SHP77 treated with DMSO at 0.1 percent for 48 hours (cell line): ENCODE results near the gene BCL11B.
"Not testable (repeated sequence)": the region's sequence is repeated elsewhere in the genome, so short reads cannot be mapped to it uniquely, and the experiment has no call there.

Source experiments
- DNase-seq: peaks from one replicate; lab custom pipeline; 2025; lab: John Stamatoyannopoulos, UW

The BCL11B gene

DNA sequence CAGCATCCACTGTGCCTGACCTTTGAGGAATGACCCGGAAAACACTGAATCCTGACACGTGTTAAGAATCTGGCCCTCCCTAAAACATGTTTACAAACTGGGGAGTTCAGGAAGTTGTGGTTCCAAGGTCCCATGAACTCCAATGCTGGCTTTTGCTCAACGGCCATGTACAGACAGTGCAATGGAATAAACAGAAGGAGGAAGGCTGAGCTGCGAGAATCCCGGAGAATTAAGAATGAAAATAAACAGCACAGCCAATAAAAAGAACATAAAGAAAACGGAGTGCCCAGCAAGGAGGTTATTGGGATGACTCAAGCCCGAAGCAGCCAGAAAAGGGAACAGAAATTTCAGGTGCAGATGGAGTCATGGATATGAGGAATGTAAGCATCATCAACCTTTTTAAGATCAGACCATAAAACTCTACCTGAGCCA, 32.3 kb downstream of the BCL11B start:
- no peak for DNase-seq

DNA sequence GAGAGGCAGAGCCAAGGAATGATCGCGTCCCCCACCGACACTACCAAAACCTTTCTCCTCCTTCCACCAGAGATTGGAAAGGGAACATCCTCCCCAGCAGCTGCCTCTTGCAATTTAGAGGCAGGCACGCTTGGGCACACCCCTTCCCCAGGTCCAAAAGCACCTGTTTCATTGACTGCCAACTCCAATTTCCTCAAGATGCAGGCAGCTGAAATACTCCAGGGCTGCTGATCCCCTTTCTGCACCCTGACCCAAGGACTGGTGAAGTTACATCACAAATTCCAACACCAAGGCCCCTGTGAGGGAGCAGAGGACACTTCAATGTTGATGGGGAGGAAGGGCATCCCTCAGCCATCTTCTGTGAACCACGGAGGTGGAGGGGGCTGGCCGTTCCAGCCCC, 33.8 kb downstream of the BCL11B start:
- no peak for DNase-seq

DNA sequence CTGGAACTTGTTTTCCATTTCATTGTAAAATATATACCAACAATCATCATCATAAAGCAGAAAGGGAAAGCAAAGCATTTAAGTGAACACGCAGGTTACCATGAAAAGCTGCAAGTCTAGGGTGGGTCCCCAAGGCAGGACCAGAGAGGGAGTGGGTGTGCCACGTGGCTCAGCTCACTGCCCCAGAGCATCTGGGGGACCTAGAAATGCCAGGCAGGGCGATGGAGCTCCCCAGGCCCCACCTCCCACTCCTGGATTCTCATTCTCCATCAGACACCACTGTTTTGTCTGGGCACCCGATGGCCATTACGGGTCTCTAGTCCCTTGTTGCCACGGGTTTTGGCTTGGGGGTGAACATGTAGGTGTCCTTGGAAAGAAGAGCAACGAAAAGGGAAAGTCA, 34.7 kb downstream of the BCL11B start:
- no peak for DNase-seq

DNA sequence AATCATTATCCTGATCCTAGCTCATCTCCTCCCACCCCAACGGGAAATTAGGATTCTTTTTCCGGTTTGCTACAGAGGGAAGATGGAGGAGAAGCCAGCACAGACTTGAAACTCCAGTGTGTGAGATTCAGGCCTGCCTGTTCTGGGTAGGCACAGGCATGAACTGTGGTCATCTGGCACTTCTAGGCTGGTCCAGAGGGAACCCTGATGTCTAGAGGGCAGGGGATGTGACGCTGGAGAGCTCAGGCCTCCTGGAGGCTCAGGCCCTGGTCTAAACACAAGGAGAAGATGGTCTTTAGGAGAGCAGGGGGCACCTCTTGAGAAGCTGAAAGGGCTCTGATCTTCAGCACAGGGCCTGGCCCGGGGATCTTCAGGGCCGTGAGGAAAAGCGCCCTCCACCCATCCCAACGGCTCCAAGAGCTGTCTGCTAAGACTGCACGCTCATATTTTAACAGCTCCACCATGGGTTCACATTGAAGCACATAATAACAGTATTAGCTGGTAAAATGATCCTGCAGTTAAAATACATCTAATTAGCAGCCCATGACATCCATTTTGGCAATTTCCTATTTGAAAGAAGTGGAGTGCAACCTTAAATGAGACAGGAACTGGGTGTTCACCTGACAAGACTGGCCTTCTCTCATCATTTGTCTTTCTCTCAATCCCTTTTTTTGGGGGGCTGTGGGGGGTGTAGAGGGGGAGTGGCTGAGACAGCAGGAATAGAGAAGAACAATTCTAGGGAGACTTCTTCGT, 35.4 kb downstream of the BCL11B start:
- no peak for DNase-seq

DNA sequence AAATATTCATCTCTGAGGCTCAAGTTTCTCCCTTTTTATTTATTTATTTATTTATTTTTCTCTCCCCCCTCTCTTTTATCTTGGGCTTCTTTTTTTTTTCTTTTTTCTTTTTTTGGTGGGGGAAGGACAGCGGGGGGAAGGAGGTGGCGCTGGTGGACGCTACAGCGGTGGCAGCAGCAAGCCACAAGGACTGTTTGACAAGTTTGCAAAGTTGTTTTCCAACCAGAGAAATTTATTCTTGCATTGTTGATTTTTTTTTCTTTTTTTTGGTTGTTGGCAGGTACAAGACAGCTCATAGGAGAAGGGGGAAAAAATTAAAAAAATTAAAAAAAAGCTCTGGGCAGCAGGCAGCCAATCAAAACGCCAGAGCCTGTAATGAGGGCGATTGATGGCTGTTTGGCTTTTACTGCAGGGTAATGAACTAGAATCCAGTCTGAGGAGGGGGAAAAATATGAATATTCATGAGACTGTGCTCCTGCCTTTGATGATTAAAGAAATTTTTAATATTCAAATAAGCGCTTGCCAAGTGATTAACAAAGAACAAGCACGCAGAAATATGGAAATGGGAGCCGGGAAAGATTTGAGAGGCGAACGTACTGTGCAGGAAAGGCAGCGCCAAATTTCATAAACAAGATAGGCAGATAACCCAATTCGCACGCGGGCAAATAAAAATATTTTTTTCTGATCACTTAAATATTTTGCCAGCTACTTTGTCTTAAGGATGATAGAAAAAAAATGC, 36.2 kb downstream of the BCL11B start:
- no peak for DNase-seq

DNA sequence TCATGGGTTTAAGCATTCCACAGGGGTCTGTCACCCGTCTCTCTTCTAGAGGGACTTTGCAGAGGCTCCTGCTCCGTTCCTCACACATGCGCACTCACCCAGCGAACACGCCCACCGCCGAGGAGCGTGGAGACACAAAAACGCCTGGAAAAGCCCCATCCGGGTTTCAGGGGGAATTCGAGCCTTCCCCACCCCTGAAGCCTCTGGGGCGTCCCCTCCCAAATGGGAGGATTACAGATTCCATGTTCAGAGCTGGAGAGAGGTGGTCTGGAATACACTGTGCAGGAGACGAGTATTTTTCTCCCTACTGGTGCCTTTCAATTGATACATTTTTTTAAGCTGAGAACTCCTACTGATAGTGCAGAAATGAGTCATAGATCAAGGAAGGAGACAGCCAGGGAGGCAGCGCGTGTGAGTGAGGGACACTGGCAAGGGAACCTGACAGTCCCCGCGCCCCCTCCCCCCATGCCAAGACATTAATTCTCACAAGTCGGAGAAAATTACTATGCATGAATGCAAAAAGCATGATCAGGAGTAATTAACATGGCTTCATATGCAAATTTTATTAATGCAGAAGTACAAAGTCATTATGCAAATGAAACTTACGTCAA, 36.9 kb downstream of the BCL11B start:
- DNase-seq: no peak

DNA sequence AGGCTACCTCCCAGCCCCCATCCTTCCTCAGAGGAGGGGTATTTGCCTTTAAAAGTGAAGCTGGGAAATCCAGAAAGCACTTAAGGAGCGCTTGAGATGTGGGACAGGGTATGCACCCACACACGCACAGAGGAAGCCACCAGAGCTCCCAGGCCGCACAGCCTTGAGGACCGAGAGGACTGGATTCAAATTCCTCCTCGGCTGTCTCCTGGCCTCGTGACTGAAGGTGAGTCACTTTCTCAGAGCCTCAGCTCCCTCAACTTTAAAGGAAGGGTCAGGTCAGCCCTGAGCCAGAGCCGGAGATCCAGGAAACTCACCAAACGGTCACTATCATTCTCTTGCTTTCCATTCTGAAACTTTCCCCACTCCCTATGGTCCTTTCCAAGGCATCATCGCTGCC, 37.6 kb downstream of the BCL11B start:
- no peak for DNase-seq

DNA sequence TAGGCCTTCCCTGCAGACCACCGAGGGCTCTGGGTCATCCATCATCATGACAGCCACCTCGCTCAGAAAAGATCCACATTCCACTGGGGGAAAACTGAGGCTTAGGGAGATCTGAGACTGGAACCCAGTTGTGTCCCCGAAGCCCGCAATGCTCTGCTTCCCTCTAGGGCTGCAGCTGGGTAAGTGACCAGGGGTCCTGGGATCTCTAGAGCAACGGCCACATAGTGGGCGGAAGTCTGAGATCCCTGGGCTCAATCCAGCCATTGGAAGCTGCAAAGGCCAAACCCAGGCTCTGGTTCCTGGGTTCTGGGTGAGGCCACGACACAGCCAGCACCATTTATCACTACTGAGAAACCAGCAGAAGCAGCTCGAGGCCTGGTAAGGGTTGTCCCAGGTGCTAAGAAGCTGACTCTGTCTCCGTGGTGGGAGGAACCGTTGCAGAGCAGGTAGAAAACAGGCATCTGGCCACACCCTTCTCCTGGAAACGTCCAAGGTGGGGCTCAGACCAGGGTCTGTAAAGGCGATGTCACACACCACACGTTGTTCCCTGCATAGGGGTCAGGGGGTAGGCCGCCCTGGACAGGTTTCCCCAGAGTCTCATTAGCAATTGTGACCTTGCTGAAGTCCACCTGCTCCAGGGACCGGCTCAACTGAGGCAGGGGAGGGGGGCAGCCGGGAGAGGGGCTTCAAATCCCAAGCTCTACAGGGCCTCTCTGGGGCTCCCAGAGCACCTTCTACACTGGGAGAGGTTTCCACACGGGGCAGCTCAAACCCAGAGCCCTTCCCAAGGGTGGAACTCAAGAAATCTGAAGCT, 38.6 kb downstream of the BCL11B start:
- no peak for DNase-seq

DNA sequence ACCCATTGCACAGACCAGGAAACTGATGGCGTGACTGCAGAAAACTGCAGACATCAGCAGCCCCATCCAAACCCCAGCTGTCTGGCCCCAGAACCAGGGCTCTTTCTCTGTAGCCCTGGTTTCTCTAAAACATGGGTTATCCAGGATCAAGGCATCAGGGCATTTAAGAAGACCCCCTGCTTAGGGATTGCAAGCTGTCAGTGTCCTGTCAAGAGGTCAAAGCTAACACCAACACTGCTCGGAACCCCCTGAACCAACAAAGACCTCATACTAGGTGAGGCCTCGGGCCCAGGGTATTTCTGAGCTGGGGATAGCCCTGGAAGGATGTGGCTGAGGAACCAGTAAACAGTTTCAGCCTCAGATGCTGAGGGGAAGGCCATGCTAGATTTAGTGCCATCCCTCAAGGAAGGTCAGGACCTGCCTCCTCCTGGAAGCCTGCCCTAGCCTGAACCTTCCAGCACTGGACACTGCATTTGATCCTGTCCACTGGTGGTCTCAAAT, 39.2 kb downstream of the BCL11B start:
- no peak for DNase-seq

DNA sequence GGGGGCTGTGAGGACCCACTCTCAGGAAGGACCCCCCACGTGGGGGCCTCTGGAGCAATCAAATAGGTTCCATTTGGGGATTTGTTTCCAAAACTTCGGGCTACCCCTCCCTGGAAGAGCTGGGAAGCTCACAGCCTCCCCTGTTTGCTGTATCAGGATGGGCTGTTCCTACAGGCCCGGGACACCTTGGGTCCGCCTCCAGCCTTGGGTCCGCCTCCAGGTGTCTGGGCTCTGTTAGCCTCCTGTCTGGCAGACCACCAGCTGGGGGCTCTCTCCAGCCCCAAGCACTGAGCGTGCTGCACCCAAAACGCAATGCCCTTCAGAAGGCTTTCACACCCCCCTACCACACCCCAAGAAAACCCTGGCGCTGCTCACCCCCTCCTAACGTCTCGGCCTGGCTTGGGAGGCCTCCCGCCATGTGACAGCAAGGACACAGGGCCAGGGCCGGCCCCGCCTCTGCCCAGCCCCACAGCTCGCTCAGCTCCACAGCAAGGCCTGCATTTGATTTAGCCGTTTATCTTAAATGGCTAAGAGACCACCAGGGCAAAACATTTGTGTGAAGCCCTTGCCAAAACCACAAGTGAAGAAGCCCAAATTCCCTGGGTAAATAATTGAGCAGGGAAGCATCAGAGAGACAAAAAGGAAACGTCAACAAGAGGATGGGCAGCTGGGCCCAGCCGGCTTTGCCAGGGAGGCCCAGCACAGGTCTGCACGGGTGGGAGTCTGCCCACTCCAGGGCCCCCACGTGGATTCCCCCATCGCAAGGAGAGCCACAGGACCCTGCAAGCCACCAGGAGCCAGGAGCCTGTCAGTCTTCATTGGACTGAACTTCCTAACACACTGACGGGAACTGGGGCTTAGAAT, 39.9 kb downstream of the BCL11B start:
- DNase-seq: no peak

DNA sequence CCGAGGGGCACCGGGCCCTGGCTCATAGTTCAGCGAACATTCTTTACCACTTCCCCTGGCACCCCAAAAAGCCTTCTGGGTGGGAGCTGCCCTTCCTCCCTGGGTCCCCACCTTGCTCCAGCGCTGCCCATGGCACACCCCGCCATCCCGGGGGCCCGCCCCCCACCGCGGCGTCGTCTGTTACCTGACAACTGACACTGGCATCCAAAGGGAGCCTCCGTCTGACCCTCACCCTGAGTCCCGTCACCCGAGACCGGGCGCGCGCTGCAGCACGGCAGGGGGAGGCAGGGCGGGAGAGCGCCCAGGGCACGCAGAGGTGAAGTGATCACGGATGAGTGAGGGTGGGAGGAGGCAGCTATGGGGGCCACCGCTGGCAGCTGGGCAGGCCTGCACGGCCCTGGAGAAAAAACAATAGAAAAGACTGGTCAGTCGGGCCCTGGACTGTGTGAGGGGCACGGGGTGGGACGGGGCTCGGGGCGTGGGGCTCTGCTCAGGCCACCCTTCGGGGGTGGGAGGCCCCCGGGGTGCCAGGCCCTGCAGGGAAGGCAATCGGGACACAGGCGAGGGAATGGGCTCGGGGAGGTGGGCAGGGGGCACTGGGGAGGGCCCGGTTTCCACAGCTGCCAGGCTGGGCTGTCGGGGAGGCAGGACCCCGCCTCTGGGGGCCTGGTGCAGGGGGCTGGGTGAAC, 40.7 kb downstream of the BCL11B start:
- no peak for DNase-seq

DNA sequence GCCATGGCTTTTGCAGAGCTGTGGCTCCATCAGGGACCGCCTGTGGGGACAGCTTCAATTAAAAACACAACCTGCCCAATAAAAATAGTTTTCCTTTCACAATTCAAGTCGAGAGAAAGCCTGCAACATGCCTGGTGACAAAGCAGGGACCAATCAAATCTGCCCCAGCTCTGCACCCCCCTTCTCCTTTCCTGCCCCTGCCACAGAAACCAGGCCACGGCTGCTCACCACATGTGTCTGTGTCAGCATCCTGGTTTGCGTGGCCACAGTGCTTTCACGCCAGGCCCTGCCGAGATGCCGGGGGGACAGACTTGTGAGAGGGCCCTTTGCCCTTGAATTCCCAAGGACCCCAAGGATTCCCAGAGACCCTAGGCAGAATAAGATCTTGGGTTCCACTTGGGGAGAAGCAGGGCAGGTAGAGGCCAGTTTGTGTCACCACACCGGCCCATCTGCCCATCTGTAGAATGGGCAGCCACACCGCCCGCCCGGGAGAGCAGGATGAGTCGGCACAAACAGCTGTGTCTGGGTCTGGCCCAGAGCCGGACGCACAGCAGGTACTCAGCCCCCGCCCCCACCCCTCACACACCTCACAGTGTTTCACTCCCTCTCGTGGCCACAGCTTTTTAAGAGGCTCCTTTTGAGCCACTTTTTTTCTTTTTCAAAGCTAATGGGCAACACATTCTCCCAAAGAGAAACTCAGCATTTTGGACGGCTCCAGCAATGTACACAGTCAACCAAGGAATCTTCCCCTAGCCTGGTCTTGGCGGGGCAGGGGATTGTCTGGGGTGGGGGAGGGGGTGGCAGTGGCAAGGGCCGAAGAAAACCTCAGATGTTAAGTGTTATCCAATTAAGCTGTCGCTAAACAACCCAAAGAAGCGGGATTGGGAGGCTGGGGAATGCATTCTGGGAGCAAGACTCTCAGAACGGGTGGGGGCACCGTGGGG, 41.5 kb downstream of the BCL11B start:
- DNase-seq: no peak

DNA sequence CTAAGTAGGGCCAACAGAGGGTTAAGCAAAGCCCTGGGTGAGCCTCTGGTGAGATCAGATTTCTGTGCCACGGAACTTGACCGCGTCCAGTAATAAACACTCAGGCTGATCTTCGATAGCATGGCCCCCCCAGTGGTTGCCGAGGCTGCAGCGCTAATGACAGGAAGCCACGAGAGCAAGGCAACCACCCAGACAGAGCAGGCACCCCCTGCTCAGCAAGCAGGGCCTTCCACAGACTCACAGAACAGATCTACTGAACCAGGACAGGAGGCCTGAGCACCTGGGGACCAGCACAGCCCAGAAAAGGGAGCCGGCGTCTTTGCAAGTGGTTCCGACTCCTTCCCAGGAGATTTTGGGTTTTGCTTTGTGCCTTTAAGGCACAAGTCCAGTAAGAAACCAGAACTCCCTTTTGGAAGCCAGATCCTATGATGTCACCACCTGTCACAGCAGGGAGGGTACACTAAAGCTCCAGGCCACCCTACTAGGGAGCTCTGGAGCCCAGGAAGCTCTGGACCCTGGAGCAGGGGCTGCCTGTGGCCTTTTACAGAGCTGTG, 42.3 kb downstream of the BCL11B start:
- no peak for DNase-seq

DNA sequence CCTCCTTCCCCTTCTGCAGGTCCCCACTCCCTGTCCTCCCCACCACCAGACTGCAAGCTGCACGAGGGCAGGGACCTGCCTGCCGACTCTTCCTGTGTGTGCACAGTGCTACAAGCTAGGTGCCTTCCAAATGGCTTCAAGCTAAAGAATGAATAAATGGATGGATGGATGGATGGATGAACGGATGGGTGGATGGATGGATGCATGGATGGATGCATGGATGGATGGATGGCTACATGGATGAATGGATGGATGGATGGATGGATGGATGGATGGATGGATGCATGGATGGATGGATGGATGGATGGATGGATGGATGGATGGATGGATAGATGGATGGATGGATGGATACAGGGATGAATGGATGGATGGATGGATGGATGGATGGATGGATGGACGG, 43.2 kb downstream of the BCL11B start:
- DNase-seq: not testable (repeated sequence)

DNA sequence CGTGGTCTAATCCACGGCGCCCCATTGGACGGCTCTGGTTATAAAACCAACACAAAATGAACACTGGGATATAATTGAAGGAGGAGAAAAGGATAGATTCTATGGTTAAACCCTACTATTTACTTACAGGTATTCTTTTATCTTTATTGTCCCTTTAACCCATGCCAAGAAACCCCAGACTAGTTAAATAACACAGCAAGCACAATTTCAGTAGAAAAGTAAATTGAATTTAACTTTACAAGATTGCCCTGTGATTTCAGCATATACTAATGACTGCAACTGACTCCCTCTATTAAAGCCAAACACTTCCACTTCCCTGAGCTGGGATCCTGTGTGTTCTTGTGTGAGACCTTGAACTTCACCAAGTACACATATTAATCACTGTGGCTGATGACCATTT, 45.3 kb downstream of the BCL11B start:
- no peak for DNase-seq

DNA sequence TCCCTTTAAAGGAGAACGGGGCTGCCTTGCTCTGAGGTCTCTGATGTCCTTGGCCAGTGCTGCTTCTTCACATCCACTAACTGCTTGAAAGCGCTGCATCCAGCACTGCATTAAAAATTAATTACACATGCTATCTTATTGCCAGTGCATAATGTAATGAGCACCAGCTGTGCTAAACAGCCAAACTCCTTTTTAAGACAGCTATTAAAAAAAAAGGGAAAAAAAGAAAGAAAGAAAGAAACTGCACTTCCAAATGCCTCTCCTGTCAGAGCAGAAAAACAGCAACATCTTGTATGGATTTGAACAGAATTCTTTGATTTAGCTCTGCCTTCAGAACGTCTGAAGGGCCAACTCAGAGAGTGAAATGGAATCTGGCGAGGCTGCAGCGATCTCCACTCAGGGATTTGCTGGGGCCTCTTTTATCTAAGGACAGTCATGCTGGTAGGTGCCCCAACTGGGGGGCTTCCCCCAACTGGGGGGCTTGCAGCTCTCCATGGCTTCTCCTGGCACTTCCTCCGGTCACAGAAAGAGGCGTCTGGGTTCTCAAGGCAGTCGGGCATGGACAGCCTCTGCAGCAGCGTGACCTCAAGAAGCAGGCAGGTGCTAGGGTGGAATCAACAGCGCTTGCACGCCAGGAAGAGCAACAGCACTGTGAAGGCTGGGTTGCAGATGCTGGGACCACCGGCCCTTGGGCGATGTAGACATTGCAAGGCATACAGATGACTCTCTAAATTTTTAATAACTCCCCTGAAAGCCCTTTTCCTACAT, 46.4 kb downstream of the BCL11B start:
- no peak for DNase-seq

DNA sequence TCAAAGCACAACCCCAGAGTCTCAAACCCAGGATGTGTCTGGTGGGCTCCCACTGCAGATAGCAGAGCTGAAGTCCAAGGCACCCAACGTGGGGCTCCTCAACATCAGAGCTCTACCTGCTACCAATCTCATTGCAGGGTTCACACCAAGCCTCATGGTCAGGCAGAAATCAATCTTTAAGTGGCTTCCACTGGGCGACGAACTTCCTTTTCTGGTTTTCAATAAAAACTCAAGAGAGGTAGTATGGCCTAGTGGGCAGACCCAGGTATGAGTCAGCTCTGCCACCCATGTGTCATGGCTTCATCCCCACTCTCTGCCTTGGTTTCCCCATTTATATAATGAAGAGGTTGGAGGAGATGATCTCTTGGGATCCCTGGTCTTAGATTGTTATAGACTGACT, 47.0 kb downstream of the BCL11B start:
- DNase-seq: no peak
